Endothelial cell of umbilical vein (primary cell): ENCODE measurements around the gene GNPDA1.

ENCODE experiments used
- CTCF ChIP-seq, 2 donors: IDR thresholded peaks; 1 replicate in 1 of 2; 2 replicates in 1 of 2; pipeline ENCODE4 v1.5.1; 2011; ENCODE audit warnings: low read length in 2 of 2, mild to moderate bottlenecking in 2 of 2, moderate library complexity in 2 of 2, control low read depth in 1 of 2, inconsistent platforms in 1 of 2, low read depth in 1 of 2; ENCODE audit not compliant: insufficient read depth in 1 of 2; ENCODE audit errors: extremely low read depth in 1 of 2
- EZH2 ChIP-seq: IDR thresholded peaks from 2 replicates; pipeline ENCODE4 v1.6.1; 2012; ENCODE audit warnings: borderline replicate concordance, low read depth, mild to moderate bottlenecking, moderate library complexity, low read length, inconsistent platforms; ENCODE audit not compliant: severe bottlenecking
- FOS ChIP-seq: IDR thresholded peaks from 2 replicates; pipeline ENCODE4 v1.6.1; 2011; ENCODE audit warnings: mild to moderate bottlenecking, low read length, moderate library complexity, borderline replicate concordance; ENCODE audit not compliant: insufficient read depth
- MAX ChIP-seq: IDR thresholded peaks from 2 replicates; pipeline ENCODE4 v1.6.1; 2011; ENCODE audit not compliant: insufficient read depth, insufficient read length
- POLR2A ChIP-seq: IDR thresholded peaks from 2 replicates; pipeline ENCODE4 v1.6.1; 2012; ENCODE audit warnings: low read depth, mild to moderate bottlenecking, control low read depth, low read length

GRCh38 chr5:142016556-142016955, 3.7 kb upstream of the GNPDA1 start:
- no peak for TF ChIP-seq CTCF (IDR thresholded peaks at IDR 0.05; ENCODE audit: extremely low read depth in 1 of 2, insufficient read depth in 1 of 2, low read depth in 1 of 2, low read length in 2 of 2)
- TF ChIP-seq EZH2, result no peak
- TF ChIP-seq FOS, result no peak
- no peak for TF ChIP-seq POLR2A
- no peak for TF ChIP-seq MAX
